Upper lobe of left lung (tissue), 6 donors: Measurements from ENCODE around the gene AP4M1. TPM values are rescaled to one million over a fixed set of nuclear protein-coding genes. Genes with fewer than 3 reads are reported as not detected.

Experiments used
- ATAC-seq, 2 donors: fragments of 200-7000 bp; cut with Tn5 transposase; one replicate each; pipeline ENCODE4 v1.9.1; 2022; ENCODE audit warnings: mild to moderate bottlenecking in 2 of 2, moderate library complexity in 2 of 2; ENCODE audit not compliant: low FRiP score in 2 of 2
- DNase-seq, 2 donors: peaks; one replicate each; pipeline ENCODE4 v3.0.0-alpha.2; 2019 to 2020
- H3K27ac ChIP-seq, 4 donors: fragments of 200-600 bp; sonication (generic); one replicate each; pipeline ENCODE4 v1.5.1; 2016 to 2019
- H3K27me3 ChIP-seq, 4 donors: fragments of 200-600 bp; sonication (generic); one replicate each; pipeline ENCODE4 v1.5.1; 2017 to 2019
- H3K36me3 ChIP-seq, 4 donors: fragments of 200-600 bp; sonication (generic); one replicate each; pipeline ENCODE4 v1.5.1; 2016 to 2019
- H3K4me1 ChIP-seq, 4 donors: fragments of 200-600 bp; sonication (generic); one replicate each; pipeline ENCODE4 v1.5.1; 2018 to 2019
- H3K4me3 ChIP-seq, 4 donors: fragments of 200-600 bp; sonication (generic); one replicate each; pipeline ENCODE4 v1.5.1; 2017 to 2019; ENCODE audit warnings: mild to moderate bottlenecking in 2 of 4, moderate library complexity in 1 of 4
- H3K9me3 ChIP-seq, 4 donors: fragments of 200-600 bp; sonication (generic); one replicate each; pipeline ENCODE4 v1.5.1; 2018 to 2019
- EP300 ChIP-seq, 4 donors: sonication (generic); formaldehyde crosslinking; IDR thresholded peaks; one replicate each; pipeline ENCODE4 v1.5.1; 2017; ENCODE audit warnings: antibody characterized with exemption in 4 of 4, control low read depth in 2 of 4
- POLR2A ChIP-seq, 4 donors: fragments of 450-650 bp; IDR thresholded peaks; one replicate each; pipeline ENCODE4 v1.5.1; 2016 to 2017; ENCODE audit warnings: antibody characterized with exemption in 4 of 4, mild to moderate bottlenecking in 2 of 4
- POLR2AphosphoS5 ChIP-seq, 2 donors: sonication (generic); formaldehyde crosslinking; IDR thresholded peaks; one replicate each; pipeline ENCODE4 v1.5.1; 2017; ENCODE audit warnings: antibody characterized with exemption in 2 of 2
- WGBS, 2 donors: methylation state at CpG; one replicate each; pipeline ENCODE4 v1.1.5; 2017 to 2018; 5-methylcytosine and 5-hydroxymethylcytosine counted together
- total RNA-seq, 6 donors: library from RNA; depleted of rRNA in 4 of 6; stranded (reverse); fragments of >200 nt in 4 of 6; gene quantifications; one replicate each; pipeline versions ENCODE4 v1.1.0 to v1.2.1, GENCODE V29; 2016 to 2021
- TF ChIP-seq, protein P1 (sequence below), 6 experiments: fragments of 450-650 bp in 4 of 6; fragments of 200-600 bp in 2 of 6; sonication (generic) in 2 of 6; IDR thresholded peaks; one replicate each; pipeline ENCODE4 v1.5.1; 2016 to 2019; ENCODE audit warnings: antibody characterized with exemption in 6 of 6
- donor health status: DM: no; HTN: no; CAD: no; lungs with moderate emphysema.
- donor health status: DM: no; HTN: yes; CAD: no; lungs with severe emphysema.

Gene AP4M1
- total RNA-seq, 6 donors from 2014 or later = 17.3 to 142 (median 19.4) TPM

DNA sequence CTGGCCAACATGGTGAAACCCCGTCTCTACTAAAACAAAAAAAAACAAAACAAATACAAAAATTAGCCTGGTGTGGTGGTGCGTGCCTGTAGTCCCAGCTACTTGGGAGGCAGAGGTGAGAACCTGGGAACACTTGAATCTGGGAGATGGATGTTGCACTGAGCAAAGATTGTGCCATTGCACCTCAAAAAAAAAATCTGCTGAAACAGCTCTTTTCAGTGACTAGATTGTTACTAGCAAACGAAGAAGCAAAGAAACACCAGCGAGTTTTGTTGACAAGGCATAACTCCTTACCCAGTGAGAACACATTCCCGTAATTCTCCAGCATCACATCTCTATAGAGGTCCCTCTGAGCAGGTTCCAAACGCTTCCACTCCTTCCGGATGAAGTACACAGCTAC, 26.6 kb upstream of the AP4M1 start:
- H3K4me3 ChIP-seq = no peak overlapping the region
- 95% methylated on average over 7 of the region's 7 CpGs for WGBS, 2 donors
- peaks cover 0 to 14% (median 5%) of the 10 kb centered on the region in 4 donors for H3K4me1 ChIP-seq
- peaks cover 22 to 28% (median 27%) of the 10 kb centered on the region in 4 donors for H3K9me3 ChIP-seq
- no peak overlapping the region for H3K27ac ChIP-seq
- TF ChIP-seq POLR2A (IDR thresholded peaks at IDR 0.05) = no peak
- TF ChIP-seq EP300 (IDR thresholded peaks at IDR 0.05) = no peak
- TF ChIP-seq POLR2AphosphoS5 (IDR thresholded peaks at IDR 0.05) = no peak
- TF ChIP-seq, protein P1, sequence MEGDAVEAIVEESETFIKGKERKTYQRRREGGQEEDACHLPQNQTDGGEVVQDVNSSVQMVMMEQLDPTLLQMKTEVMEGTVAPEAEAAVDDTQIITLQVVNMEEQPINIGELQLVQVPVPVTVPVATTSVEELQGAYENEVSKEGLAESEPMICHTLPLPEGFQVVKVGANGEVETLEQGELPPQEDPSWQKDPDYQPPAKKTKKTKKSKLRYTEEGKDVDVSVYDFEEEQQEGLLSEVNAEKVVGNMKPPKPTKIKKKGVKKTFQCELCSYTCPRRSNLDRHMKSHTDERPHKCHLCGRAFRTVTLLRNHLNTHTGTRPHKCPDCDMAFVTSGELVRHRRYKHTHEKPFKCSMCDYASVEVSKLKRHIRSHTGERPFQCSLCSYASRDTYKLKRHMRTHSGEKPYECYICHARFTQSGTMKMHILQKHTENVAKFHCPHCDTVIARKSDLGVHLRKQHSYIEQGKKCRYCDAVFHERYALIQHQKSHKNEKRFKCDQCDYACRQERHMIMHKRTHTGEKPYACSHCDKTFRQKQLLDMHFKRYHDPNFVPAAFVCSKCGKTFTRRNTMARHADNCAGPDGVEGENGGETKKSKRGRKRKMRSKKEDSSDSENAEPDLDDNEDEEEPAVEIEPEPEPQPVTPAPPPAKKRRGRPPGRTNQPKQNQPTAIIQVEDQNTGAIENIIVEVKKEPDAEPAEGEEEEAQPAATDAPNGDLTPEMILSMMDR (IDR thresholded peaks at IDR 0.05) = no peak
- ATAC-seq (no peak), DNase-seq (no peak)
- H3K27me3 ChIP-seq = no peaks in the 10 kb centered on the region
- peaks cover 57 to 98% (median 78%) of the 10 kb centered on the region in 4 donors for H3K36me3 ChIP-seq

DNA sequence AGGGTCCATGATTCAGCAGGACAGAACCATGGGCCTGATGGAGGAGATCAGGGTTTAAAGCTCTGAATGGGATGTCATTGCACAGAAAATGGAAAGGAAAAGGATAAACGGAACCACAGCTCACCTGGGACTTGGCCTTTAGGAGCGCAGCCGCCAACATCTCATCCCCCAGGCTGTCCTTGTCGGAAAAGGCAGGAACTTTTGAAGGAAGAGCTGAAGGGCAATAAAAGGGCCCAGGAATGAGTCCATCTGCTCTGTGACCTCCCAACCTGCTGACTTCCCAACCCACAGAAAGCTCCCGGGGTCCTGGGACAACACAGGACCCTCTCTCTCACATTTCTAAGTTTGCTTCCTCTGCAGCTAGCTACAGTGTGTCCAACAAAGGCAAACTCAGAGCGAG, 26.0 kb upstream of the AP4M1 start:
- H3K36me3 ChIP-seq = peaks cover 57 to 94% (median 72%) of the 10 kb centered on the region in 4 donors
- peaks cover 3 to 20% (median 11%) of the 10 kb centered on the region in 4 donors for H3K4me1 ChIP-seq
- 93 to 94% methylated on average over 5 to 6 of the region's 6 CpGs for WGBS, 2 donors
- TF ChIP-seq POLR2AphosphoS5 (IDR thresholded peaks at IDR 0.05) (no peak), POLR2A (IDR thresholded peaks at IDR 0.05) (no peak), EP300 (IDR thresholded peaks at IDR 0.05) (no peak)
- TF ChIP-seq, protein P1 (IDR thresholded peaks at IDR 0.05) = no peak
- DNase-seq = no peak
- H3K9me3 ChIP-seq = peaks cover 18 to 26% (median 24%) of the 10 kb centered on the region in 4 donors
- ATAC-seq = no peak
- no peak overlapping the region for H3K4me3 ChIP-seq
- no peaks in the 10 kb centered on the region for H3K27me3 ChIP-seq
- H3K27ac ChIP-seq = no peak overlapping the region

DNA sequence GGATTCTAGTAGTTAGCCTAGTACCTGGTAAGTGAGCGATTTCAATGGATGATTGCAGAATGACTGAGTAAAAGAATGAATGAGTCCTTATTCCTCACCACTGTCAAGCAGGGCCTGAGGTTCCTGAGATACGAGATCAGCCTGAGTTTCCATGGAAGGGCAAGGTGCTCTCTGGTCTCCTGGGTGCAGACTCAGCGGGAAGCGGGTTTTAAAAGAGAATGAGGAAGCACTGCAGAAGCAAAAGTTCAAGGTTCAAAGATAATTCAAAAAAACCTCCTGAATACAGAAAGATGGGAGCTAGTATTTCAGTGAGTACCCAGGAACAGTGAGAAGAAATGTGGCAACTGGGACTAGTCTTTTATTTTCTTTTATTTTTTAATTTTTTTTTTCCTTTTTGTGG, 24.2 kb upstream of the AP4M1 start:
- Histone ChIP-seq H3K27ac (no peak overlapping the region), H3K36me3 (peaks cover 40 to 76% (median 54%) of the 10 kb centered on the region in 4 donors), H3K27me3 (no peaks in the 10 kb centered on the region), H3K4me1 (peaks cover 12 to 32% (median 18%) of the 10 kb centered on the region in 4 donors), H3K9me3 (peaks cover 1 to 8% (median 6%) of the 10 kb centered on the region in 4 donors), H3K4me3 (no peak overlapping the region)
- 96 to 99% methylated on average over 4 of the region's 4 CpGs for WGBS, 2 donors
- ATAC-seq (no peak), DNase-seq (no peak)
- TF ChIP-seq POLR2A (IDR thresholded peaks at IDR 0.05) (no peak), EP300 (IDR thresholded peaks at IDR 0.05) (no peak), POLR2AphosphoS5 (IDR thresholded peaks at IDR 0.05) (no peak)
- TF ChIP-seq, protein P1 (IDR thresholded peaks at IDR 0.05) = no peak

DNA sequence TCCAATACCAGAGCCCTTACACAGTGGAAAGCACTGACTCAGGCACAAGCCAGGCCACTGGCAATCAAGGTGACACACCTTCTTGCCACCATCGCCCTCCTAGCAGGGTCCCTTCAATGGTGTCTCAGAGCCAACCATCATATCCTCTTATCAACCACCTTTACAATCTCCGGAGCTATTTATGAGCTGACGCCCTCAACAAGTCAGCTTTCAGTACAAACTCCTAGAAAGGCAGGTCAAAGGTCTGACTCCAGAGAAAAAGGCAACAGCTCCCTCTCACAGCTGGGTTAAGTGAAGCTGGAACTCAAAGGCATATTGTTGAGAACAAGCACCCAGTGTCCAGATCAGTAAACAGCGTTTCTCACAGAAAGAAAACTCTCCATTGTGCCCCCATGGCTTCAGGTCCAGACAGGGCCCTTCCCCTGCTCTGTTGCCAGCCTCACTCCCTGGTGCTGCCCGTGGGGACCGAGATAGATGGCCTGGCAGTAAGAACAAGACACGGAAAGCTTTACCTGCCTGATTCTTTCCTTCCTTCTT, 22.4 kb upstream of the AP4M1 start:
- no peak for TF ChIP-seq EP300 (IDR thresholded peaks at IDR 0.05)
- no peak for TF ChIP-seq POLR2AphosphoS5 (IDR thresholded peaks at IDR 0.05)
- TF ChIP-seq POLR2A (IDR thresholded peaks at IDR 0.05) = no peak
- TF ChIP-seq, protein P1 (IDR thresholded peaks at IDR 0.05) = no peak
- Histone ChIP-seq H3K4me1 (peaks cover 19 to 39% (median 24%) of the 10 kb centered on the region in 4 donors), H3K36me3 (peaks cover 21 to 57% (median 35%) of the 10 kb centered on the region in 4 donors), H3K4me3 (no peak overlapping the region), H3K9me3 (no peaks in the 10 kb centered on the region), H3K27me3 (no peaks in the 10 kb centered on the region), H3K27ac (no peak overlapping the region)
- WGBS, 2 donors = 77 to 84% methylated on average over 7 of the region's 7 CpGs
- ATAC-seq = no peak
- DNase-seq = no peak
